Stimulated activated CD4-positive, alpha-beta T cell treated with anti-CD3 and anti-CD28 coated beads, TNF-alpha, amount 100 ng/mL, for 4 hours (primary cell): Measurements from ENCODE around the gene KIF5A.
"Not testable (repeated sequence)": the region's sequence is repeated elsewhere in the genome, so short reads cannot be mapped to it uniquely, and the experiment has no call there.

ENCODE experiments used
- DNase-seq, 3 experiments: peaks; one replicate each; pipeline ENCODE4 v3.0.0-alpha.2; 2020; ENCODE audit warnings: low read depth in 3 of 3

The KIF5A gene

GRCh38 chr12:57554897-57555296, 5.1 kb downstream of the KIF5A start:
- no peak for DNase-seq

DNA sequence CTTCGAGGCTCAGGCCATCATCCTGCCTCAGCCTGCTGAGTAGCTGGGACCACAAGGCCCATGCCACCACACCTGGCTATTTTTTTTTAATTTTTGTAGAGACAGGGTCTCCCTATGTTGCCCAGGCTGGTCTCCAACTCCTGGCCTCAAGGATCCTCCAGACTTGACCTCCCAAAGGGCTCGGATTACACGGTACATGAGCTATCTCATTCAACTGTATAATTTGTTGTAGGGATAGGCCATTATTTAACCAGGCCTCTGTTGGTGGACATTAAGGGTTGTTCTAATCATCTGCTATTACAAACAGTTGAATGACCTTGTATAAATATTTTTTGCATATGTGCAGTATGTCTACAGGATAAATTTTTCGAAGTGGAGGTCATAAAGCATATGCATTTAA, 9.0 kb downstream of the KIF5A start:
- DNase-seq = no peak

- no peak for DNase-seq
Measured at GRCh38 chr12:57560516-57560915, 10.7 kb downstream of the KIF5A start.

DNA sequence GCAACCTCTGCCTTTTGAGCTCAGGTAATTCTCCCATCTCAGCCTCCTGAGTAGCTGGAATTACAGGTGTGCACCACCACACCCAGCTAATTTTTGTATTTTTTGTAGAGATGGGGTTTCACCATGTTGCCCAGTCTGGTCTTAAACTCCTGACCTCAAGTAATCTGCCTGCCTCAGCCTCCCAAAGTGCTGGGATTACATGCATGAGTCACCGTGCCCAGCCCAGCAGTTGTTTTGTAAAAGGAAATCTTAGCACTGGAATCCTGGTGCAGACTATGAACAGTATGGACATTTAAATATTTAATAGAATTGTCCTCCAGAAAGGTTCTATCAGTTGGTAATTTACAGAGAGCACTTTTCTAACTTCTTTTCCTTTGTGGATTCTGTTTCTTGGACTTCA, 11.3 kb downstream of the KIF5A start:
- not testable (repeated sequence) for DNase-seq

DNA sequence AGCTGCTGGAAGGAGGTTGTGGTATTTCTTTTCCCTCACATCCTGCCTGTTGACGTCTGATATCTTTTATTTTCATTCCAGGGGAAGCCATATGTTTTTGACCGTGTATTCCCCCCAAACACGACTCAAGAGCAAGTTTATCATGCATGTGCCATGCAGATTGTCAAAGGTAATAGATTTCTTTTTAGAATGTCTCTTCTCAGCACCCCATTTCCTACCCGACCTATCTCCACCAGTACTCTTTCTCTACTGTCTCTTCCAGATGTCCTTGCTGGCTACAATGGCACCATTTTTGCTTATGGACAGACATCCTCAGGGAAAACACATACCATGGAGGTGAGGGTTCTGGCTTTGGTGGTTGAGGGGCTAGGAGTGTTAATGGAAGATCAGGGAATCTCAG, 13.5 kb downstream of the KIF5A start:
- no peak for DNase-seq

DNA sequence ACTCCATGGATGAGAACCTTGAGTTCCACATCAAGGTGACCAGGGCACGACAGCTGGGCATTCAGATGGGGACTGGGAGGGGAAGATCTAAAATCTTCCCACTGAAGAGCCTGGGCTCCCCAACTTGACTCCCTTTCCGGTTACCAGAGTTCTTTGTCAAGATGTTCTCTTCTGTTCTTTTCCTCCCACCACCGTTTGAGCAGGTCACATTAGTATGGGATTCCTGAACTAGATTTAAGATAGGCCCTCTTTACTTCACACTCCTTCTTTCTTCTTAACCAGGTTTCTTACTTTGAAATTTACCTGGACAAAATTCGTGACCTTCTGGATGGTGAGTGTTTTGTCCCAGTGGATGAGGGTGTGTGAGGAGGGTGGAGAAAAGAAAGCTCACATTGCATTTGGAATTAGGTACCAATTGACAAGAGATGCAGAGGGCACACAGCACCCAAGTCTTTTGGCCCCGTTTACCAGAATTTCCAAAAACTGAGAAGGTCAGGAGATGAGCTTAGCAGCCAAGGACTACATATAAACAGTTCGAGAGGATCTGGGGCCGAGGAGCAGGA, 14.4 kb downstream of the KIF5A start:
- DNase-seq = no peak

DNA sequence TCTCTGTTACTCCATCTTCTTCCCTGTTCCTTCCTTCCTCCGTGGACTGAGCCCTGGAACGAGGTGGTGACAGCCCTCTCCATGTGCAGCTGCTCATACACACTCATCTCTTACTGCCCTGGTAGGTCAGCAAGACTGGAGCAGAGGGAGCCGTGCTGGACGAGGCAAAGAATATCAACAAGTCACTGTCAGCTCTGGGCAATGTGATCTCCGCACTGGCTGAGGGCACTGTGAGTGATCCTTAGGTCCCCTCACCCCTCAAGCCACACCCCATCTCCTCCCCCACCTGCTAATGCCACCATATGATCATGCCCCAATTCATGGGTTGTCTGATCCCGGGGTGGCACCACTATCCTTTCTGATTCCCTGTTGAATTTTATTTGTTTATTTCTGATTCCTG, 19.0 kb downstream of the KIF5A start:
- DNase-seq = no peak

- DNase-seq = no peak
Measured at GRCh38 chr12:57569858-57570257, 20.0 kb downstream of the KIF5A start.

DNA sequence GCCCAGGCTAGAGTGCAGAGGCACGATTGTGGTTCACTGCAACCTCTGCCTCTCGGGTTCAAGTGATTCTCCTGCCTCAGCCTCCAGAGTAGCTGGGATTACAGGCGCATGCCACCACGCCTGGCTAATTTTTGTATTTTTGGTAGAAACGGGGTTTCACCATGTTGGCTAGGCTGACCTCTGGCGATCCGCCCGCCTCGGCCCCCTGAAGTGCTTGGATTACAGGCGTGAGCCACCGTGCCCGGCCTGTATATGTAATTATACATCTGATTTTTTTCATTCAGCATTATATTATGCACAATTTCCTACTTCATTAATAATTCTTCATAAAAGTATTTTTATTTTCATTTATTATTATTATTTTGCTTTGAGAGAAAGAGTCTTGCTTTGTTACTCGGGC, 20.6 kb downstream of the KIF5A start:
- DNase-seq = not testable (repeated sequence)

DNA sequence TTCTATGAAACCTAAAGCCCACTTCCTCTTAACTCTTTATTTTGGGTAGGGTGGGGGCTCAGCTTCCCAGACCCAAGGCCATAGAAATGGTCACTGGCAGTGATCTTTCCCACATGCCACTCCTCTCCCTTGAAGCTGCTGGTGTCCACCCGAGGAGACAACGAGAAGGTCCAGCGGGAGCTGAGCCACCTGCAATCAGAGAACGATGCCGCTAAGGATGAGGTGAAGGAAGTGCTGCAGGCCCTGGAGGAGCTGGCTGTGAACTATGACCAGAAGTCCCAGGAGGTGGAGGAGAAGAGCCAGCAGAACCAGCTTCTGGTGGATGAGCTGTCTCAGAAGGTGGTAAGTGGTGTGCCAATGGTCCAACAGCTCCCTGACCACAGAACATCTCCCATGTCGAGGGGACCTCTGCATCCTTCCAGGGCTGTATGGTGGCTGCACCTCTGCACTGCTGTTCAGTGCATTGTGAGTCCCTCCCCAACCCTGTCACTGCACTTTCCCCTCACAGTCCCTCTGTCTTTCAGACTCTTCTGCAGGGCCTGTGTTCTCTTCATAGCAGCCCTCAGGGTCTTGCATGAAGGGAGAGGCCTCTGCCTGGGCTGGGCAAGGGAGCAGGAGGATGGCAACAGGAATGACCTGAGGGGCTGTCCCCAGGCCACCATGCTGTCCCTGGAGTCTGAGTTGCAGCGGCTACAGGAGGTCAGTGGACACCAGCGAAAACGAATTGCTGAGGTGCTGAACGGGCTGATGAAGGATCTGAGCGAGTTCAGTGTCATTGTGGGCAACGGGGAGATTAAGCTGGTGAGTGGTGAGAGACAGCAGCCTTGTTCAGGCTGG, 22.3 kb downstream of the KIF5A start:
- no peak for DNase-seq

DNA sequence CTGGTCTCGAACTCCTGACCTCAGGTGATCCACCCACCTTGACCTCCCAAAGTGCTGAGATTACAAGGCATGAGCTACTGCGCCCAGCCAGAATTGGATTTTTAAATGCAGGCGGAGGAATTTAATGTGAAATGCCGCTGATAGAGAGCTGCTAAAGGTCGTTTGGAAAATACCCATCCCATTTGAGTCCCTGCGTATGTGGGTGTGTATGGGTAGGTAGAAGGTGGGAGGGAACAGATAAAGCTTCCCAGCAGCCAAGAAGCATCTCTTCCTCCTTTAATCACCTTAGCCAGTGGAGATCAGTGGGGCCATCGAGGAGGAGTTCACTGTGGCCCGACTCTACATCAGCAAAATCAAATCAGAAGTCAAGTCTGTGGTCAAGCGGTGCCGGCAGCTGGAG, 25.0 kb downstream of the KIF5A start:
- DNase-seq = no peak

- no peak for DNase-seq
Measured at GRCh38 chr12:57575771-57576612, 26.1 kb downstream of the KIF5A start.

- DNase-seq = no peak
Measured at GRCh38 chr12:57576613-57577160, 26.8 kb downstream of the KIF5A start.

DNA sequence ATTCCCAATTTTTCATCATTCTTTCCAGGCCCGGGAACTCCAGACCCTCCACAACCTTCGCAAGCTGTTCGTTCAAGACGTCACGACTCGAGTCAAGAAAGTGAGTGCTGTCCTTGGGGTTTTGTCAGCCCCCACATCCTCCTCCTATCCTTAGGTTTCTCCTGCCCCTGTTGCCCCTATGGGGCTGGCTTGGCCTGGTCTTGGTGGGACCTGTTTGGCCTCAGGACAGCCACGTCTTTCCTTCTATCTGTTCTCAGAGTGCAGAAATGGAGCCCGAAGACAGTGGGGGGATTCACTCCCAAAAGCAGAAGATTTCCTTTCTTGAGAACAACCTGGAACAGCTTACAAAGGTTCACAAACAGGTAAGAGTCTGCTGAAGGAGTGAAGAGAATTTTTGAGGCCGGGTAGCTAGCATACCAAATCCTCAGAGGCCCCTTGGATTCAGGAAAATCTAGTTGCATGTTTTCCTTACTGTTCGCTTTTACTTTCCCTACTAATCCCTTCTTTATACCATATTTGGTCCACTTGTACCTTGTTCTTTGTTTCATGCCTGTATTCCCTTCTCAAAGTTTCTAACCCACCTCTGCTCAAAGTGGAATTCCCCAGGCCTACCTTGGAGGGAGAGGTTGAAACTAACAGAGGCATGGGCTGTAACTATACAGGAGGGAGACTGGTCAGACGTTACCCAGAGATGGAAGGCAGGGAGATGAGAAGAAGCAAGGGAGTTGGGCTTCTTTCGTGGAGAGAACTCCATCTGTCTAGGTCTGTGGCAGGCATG, 28.3 kb downstream of the KIF5A start:
- no peak for DNase-seq

GRCh38 chr12:57579011-57579410, 29.2 kb downstream of the KIF5A start:
- DNase-seq = no peak

- no peak for DNase-seq
Measured at GRCh38 chr12:57579677-57580465, 30.0 kb downstream of the KIF5A start.

GRCh38 chr12:57580466-57580795, 30.6 kb downstream of the KIF5A start:
- DNase-seq = no peak

DNA sequence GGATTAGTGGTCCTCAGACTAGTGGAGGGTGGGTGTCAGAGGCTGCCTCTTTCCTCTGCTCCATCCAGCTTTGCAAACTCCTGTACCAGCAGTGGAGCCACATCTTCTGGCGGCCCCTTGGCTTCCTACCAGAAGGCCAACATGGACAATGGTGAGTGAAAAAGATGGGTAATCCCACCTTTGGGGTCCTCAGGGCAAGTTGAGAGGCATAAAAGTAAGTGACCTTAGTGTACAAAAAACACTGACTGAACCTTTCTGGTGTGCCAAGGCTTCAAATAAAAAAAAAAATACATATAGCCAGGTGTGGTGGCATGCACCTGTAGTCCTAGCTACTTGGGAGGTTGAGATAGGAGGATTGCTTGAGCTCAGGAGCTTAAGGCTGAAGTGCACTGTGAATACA, 32.0 kb downstream of the KIF5A start:
- DNase-seq = no peak

- DNase-seq = no peak
Measured at GRCh38 chr12:57582440-57582839, 32.6 kb downstream of the KIF5A start.

DNA sequence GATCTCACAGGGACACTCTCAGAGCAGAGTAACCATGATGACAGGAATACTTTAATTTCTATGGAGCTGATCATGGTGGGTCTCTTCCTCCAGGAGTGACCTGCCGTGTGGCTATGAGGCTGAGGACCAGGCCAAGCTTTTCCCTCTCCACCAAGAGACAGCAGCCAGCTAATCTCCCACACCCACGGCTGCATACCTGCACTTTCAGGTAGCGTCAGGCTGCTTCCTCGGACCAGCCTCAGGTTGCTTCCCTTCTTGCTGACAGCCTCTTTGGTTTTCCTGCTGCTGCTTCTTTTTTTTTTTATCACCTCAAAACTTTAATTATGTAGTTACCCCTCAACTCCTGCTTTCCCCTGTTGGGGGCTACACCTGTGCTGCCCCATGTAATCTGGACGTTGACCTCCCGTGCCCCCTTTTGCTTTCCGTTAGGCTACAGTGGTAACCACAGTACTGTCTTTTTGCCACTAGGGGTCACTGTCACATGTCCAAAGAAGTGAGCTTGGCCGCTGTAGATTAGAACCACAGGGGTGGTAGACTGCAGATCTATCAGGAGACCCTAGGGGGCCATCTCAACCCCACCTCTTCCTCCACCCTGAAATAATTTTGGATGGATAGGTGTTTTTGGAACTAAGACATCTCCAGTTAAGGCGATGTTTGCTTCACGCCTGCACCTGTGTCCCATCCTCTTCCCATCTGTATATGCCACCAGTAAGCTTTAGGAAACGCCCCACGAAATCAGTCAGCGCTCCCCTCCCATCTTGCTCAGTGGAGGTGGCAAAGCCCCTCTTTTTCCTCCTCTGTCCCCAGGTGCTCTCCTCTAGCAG, 33.4 kb downstream of the KIF5A start:
- peak in 2 of 3 experiments; percentile 26 to 52 for DNase-seq
